Thoracic aorta (tissue), 2 donors: ENCODE results near the gene TNIK. TPM values are rescaled to one million over a fixed set of nuclear protein-coding genes. Genes with fewer than 3 reads are reported as not detected.

Experiments
- ATAC-seq: fragments of 150-250 bp; one replicate; pipeline ENCODE4 v1.8.0; 2017; ENCODE audit warnings: low read depth; ENCODE audit not compliant: insufficient number of reproducible peaks, low FRiP score
- DNase-seq: peaks from one replicate; pipeline ENCODE4 v3.0.0-alpha.2; 2020; ENCODE audit warnings: low spot score
- H3K27ac ChIP-seq, 2 donors: fragments of 200-600 bp; sonication (generic); 1 replicate in 1 of 2; 2 replicates in 1 of 2; pipeline ENCODE4 v1.5.1; 2016; ENCODE audit warnings: mild to moderate bottlenecking in 2 of 2, moderate library complexity in 2 of 2
- H3K27me3 ChIP-seq: fragments of 200-600 bp; sonication (generic); replicated peaks from 2 replicates; pipeline ENCODE4 v1.6.0; 2016; ENCODE audit warnings: mild to moderate bottlenecking; ENCODE audit not compliant: insufficient read depth
- H3K36me3 ChIP-seq: fragments of 200-600 bp; sonication (generic); one replicate; pipeline ENCODE4 v1.5.1; 2016
- H3K4me1 ChIP-seq, 2 donors: fragments of 200-600 bp; sonication (generic); 1 replicate in 1 of 2; 2 replicates in 1 of 2; pipeline versions ENCODE4 v1.5.1 to v1.6.0; 2016; ENCODE audit warnings: low read depth in 2 of 2, mild to moderate bottlenecking in 1 of 2; ENCODE audit not compliant: control insufficient read depth in 1 of 2
- H3K4me3 ChIP-seq: fragments of 200-600 bp; sonication (generic); 2 replicates; pipeline ENCODE4 v1.5.1; 2016; ENCODE audit warnings: mild to moderate bottlenecking
- H3K9me3 ChIP-seq: fragments of 200-600 bp; sonication (generic); 2 replicates; pipeline ENCODE4 v1.5.1; 2016
- total RNA-seq, 2 donors: library from RNA; depleted of rRNA; stranded (reverse); fragments of >200 nt; gene quantifications; one replicate each; pipeline versions ENCODE4 v1.1.0 to v1.2.3, GENCODE V29; 2016
- TF ChIP-seq, protein P1 (sequence below): fragments of 200-600 bp; sonication (generic); IDR thresholded peaks from one replicate; pipeline ENCODE4 v1.5.1; 2019; ENCODE audit warnings: antibody characterized with exemption

Gene TNIK
- total RNA-seq, 2 donors from 2014 or later, result 18.3 to 21.7 TPM

DNA sequence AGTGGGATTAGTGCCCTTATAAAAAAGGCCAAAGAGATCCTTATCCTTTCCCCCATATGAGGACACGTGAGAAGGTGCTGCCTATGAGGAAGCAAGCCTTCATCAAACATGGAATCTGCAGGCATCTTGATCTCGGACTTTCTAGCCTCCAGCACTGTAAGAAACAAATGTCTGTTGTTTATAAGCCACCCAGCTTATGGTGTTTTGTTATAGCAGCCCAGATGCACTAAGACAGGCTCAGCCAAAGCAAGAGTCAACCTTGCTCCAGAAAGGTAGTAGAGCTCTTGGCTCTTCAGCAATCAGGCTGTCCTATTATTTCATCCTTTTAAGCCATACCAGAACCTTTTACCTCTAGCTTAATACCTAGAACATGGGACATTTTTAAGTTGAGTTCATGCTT lies 12.3 kb upstream of the TNIK start:
- Histone ChIP-seq H3K36me3 (no peaks in the 10 kb centered on the region), H3K27me3 (no peaks in the 10 kb centered on the region), H3K4me3 (no peak overlapping the region), H3K27ac (no peak overlapping the region), H3K9me3 (no peaks in the 10 kb centered on the region), H3K4me1 (no peaks in the 10 kb centered on the region)
- TF ChIP-seq, protein P1, sequence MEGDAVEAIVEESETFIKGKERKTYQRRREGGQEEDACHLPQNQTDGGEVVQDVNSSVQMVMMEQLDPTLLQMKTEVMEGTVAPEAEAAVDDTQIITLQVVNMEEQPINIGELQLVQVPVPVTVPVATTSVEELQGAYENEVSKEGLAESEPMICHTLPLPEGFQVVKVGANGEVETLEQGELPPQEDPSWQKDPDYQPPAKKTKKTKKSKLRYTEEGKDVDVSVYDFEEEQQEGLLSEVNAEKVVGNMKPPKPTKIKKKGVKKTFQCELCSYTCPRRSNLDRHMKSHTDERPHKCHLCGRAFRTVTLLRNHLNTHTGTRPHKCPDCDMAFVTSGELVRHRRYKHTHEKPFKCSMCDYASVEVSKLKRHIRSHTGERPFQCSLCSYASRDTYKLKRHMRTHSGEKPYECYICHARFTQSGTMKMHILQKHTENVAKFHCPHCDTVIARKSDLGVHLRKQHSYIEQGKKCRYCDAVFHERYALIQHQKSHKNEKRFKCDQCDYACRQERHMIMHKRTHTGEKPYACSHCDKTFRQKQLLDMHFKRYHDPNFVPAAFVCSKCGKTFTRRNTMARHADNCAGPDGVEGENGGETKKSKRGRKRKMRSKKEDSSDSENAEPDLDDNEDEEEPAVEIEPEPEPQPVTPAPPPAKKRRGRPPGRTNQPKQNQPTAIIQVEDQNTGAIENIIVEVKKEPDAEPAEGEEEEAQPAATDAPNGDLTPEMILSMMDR, result no peak
- ATAC-seq, result no peak
- DNase-seq, result no peak

DNA sequence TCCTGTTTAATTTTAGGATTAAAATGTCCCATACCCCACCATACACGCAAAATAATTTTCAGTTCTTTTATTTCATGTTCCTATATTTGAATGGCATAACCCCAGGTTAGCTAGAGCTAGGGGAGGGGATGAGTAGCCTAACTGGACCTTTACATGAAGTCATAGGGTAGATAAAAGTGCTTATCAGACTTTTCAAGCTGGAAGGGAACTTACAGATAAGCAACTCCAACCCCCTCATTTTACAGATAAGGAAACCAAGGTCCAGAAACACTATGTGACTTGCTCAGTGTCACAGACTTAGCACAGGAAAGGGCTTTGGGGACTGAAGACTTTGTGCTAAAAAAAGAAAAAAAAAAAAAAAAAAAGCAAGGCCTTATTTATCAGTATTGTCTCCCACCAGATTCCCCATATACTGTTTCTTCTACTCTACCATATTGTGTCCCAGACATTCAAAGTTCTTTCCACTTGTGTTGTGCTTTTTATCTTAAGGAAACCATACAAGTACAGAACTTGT lies 10.6 kb upstream of the TNIK start:
- Histone ChIP-seq H3K4me1 (no peaks in the 10 kb centered on the region), H3K9me3 (no peaks in the 10 kb centered on the region), H3K27ac (no peak overlapping the region), H3K4me3 (no peak overlapping the region), H3K27me3 (no peaks in the 10 kb centered on the region), H3K36me3 (no peaks in the 10 kb centered on the region)
- TF ChIP-seq, protein P1, result no peak
- DNase-seq (no peak), ATAC-seq (no peak)

DNA sequence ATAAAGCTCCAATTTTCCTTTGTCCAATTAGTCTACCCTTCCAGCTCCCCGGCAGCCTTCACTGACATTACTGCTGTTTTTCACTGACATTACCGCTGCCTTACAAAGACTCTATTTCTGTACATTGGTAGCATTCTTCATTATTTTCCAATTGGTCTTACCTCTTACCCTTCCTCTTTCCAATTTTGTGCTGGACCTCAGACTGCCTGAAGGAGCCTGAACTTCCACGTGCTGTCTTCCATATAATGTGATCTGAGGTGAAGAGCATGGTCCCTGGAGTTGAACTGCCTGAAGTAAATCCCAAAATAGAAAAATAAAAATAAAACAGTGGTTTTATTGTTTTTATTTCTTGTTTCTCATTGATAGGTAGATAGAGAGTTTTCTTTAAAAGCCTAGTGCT lies 9.2 kb upstream of the TNIK start:
- Histone ChIP-seq H3K36me3 (no peaks in the 10 kb centered on the region), H3K4me3 (no peak overlapping the region), H3K4me1 (no peaks in the 10 kb centered on the region), H3K27ac (no peak overlapping the region), H3K9me3 (no peaks in the 10 kb centered on the region), H3K27me3 (no peaks in the 10 kb centered on the region)
- ATAC-seq (no peak), DNase-seq (no peak)
- TF ChIP-seq, protein P1, result no peak

DNA sequence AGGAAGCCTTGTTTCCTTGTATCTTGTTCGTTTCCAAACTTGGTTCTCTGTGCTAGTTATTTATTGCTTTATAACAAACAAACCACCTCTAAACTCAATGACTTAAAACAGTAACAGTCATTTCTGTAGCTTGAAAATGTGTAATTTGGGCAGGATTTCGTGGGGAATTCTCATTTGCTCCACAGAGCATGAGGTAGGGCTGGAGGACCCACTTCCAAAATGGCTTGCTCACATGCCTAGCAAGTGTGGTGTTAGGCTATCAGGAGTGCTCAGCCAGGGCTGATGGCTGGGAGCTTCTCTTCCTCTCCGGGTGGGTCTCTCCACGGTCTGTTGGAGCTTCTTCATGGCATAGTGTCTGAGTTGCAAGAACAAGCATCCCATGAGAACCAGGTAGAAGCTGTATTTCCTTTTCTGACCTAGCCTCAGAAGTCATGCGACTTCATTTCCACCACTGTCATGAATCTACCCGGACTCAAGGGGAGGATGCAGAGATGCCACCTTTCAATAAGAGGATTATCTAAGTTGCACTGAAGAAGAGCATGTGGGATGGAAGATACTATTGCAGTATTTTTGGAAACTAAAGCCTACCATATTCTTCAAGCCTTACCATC lies 8.2 kb upstream of the TNIK start:
- Histone ChIP-seq H3K4me1 (no peaks in the 10 kb centered on the region), H3K4me3 (no peak overlapping the region), H3K9me3 (no peaks in the 10 kb centered on the region), H3K27me3 (no peaks in the 10 kb centered on the region), H3K27ac (no peak overlapping the region), H3K36me3 (no peaks in the 10 kb centered on the region)
- DNase-seq (no peak), ATAC-seq (no peak)
- TF ChIP-seq, protein P1, result no peak

DNA sequence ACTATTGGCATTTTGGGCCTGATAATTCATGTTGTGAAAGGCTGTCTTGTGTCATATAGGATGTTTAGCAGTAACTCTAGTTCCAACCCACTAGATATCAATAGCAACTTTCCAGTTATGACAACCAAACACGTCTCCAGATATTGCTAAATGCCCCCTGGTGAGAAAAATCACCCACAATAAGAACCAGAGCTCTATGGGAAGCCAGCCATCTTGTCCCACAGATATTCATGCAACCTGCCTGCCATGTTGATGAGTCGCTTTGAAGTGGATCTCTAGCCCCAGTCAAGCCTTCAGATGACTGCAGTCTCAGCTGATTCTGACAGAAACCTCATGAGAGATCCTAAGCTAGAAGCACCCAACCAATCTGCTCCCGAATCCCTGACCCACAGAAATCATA lies 5.6 kb upstream of the TNIK start:
- Histone ChIP-seq H3K27me3 (no peaks in the 10 kb centered on the region), H3K27ac (no peak overlapping the region), H3K36me3 (no peaks in the 10 kb centered on the region), H3K4me3 (no peak overlapping the region), H3K9me3 (no peaks in the 10 kb centered on the region), H3K4me1 (peaks cover 0 to 11% of the 10 kb centered on the region in 2 donors)
- DNase-seq (no peak), ATAC-seq (no peak)
- TF ChIP-seq, protein P1, result no peak
